T-helper 1 cell treated with Interleukin-12 subunit alpha and Interleukin-12 subunit beta and Interleukin-4 antibody, amounts not matched to agents 30 μg/mL and 1 μg/mL, for 36 hours (primary cell): ENCODE data around the gene BAD.
"Not testable (repeated sequence)": the region's sequence is repeated elsewhere in the genome, so short reads cannot be mapped to it uniquely, and the experiment has no call there.

Source experiments
- H3K27ac Mint-ChIP-seq: one replicate; pipeline ENCODE4 v1.8.0; 2021; ENCODE audit warnings: mild to moderate bottlenecking, mixed read lengths
- H3K27me3 Mint-ChIP-seq: one replicate; pipeline ENCODE4 v1.8.0; 2021; ENCODE audit warnings: low read depth, mixed read lengths
- H3K36me3 Mint-ChIP-seq: one replicate; pipeline ENCODE4 v1.8.0; 2021; ENCODE audit warnings: low read depth, mixed read lengths
- H3K4me1 Mint-ChIP-seq: one replicate; pipeline ENCODE4 v1.8.0; 2021; ENCODE audit warnings: low read depth, mixed read lengths
- H3K4me3 Mint-ChIP-seq: one replicate; pipeline ENCODE4 v1.8.0; 2021; ENCODE audit warnings: mild to moderate bottlenecking, moderate library complexity, mixed read lengths
- H3K9me3 Mint-ChIP-seq: one replicate; pipeline ENCODE4 v1.8.0; 2021; ENCODE audit warnings: mixed read lengths

BAD gene

GRCh38 chr11:64284048-64284961 is at the start of gene BAD:
BAD (minus strand) TSS chr11:64284665; CDS start chr11:64284368, 297 bp downstream.
- Mint-ChIP-seq H3K4me1 (peaks cover 14% of the 10 kb centered on the region), H3K27ac (peak within 1 kb of the TSS; percentile 93), H3K9me3 (no peaks in the 10 kb centered on the region), H3K36me3 (peaks cover 5% of the 10 kb centered on the region), H3K4me3 (peak within 1 kb of the TSS; percentile 90), H3K27me3 (no peaks in the 10 kb centered on the region)

GRCh38 chr11:64333556-64333955 is 49.1 kb upstream of the BAD start:
- Mint-ChIP-seq H3K4me1 (peaks cover 15% of the 10 kb centered on the region), H3K27me3 (no peaks in the 10 kb centered on the region), H3K9me3 (no peaks in the 10 kb centered on the region), H3K36me3 (peaks cover 6% of the 10 kb centered on the region), H3K4me3 (no peak overlapping the region), H3K27ac (no peak overlapping the region)

- peaks cover 11% of the 10 kb centered on the region for H3K4me1 Mint-ChIP-seq
- H3K36me3 Mint-ChIP-seq, result no peaks in the 10 kb centered on the region
- H3K27me3 Mint-ChIP-seq, result no peaks in the 10 kb centered on the region
- no peaks in the 10 kb centered on the region for H3K9me3 Mint-ChIP-seq
- no peak overlapping the region for H3K4me3 Mint-ChIP-seq
- H3K27ac Mint-ChIP-seq, result peak overlapping the region; percentile 53
Observed at GRCh38 chr11:64331569-64332371, 47.3 kb upstream of the BAD start.

GRCh38 chr11:64330888-64331287 is 46.4 kb upstream of the BAD start:
- Mint-ChIP-seq H3K9me3 (no peaks in the 10 kb centered on the region), H3K4me3 (no peak overlapping the region), H3K36me3 (no peaks in the 10 kb centered on the region), H3K27ac (no peak overlapping the region), H3K4me1 (peaks cover 11% of the 10 kb centered on the region), H3K27me3 (no peaks in the 10 kb centered on the region)

- Mint-ChIP-seq H3K27me3 (no peaks in the 10 kb centered on the region), H3K27ac (no peak overlapping the region), H3K4me1 (peaks cover 6% of the 10 kb centered on the region), H3K9me3 (no peaks in the 10 kb centered on the region), H3K4me3 (no peak overlapping the region), H3K36me3 (no peaks in the 10 kb centered on the region)
Observed at GRCh38 chr11:64327993-64328392, 43.5 kb upstream of the BAD start.

- H3K27ac Mint-ChIP-seq, result no peak overlapping the region
- no peak overlapping the region for H3K4me3 Mint-ChIP-seq
- no peaks in the 10 kb centered on the region for H3K9me3 Mint-ChIP-seq
- H3K4me1 Mint-ChIP-seq, result peaks cover 6% of the 10 kb centered on the region
- no peaks in the 10 kb centered on the region for H3K36me3 Mint-ChIP-seq
- no peaks in the 10 kb centered on the region for H3K27me3 Mint-ChIP-seq
Observed at GRCh38 chr11:64327375-64327774, 42.9 kb upstream of the BAD start.

GRCh38 chr11:64324692-64325469 is 40.4 kb upstream of the BAD start:
- Mint-ChIP-seq H3K4me3 (no peak overlapping the region), H3K36me3 (peaks cover 13% of the 10 kb centered on the region), H3K27ac (no peak overlapping the region), H3K4me1 (peaks cover 4% of the 10 kb centered on the region), H3K27me3 (no peaks in the 10 kb centered on the region), H3K9me3 (no peaks in the 10 kb centered on the region)

GRCh38 chr11:64323984-64324383 is 39.5 kb upstream of the BAD start:
- peaks cover 17% of the 10 kb centered on the region for H3K36me3 Mint-ChIP-seq
- not testable (repeated sequence) for H3K4me1 Mint-ChIP-seq, H3K27me3 Mint-ChIP-seq, H3K9me3 Mint-ChIP-seq, H3K27ac Mint-ChIP-seq, H3K4me3 Mint-ChIP-seq

GRCh38 chr11:64323373-64323772 is 38.9 kb upstream of the BAD start:
- Mint-ChIP-seq H3K9me3 (no peaks in the 10 kb centered on the region), H3K4me3 (no peak overlapping the region), H3K4me1 (peaks cover 9% of the 10 kb centered on the region), H3K36me3 (peaks cover 17% of the 10 kb centered on the region), H3K27me3 (no peaks in the 10 kb centered on the region), H3K27ac (no peak overlapping the region)

- H3K27me3 Mint-ChIP-seq, result no peaks in the 10 kb centered on the region
- no peak overlapping the region for H3K4me3 Mint-ChIP-seq
- H3K27ac Mint-ChIP-seq, result no peak overlapping the region
- no peaks in the 10 kb centered on the region for H3K9me3 Mint-ChIP-seq
- H3K36me3 Mint-ChIP-seq, result peaks cover 17% of the 10 kb centered on the region
- H3K4me1 Mint-ChIP-seq, result peaks cover 9% of the 10 kb centered on the region
Observed at GRCh38 chr11:64322925-64323260, 38.4 kb upstream of the BAD start.

GRCh38 chr11:64321533-64321932 is 37.1 kb upstream of the BAD start:
- Mint-ChIP-seq H3K4me1 (peaks cover 18% of the 10 kb centered on the region), H3K4me3 (no peak overlapping the region), H3K27ac (no peak overlapping the region)

GRCh38 chr11:64321026-64321425 is 36.6 kb upstream of the BAD start:
- no peak overlapping the region for H3K4me3 Mint-ChIP-seq
- no peaks in the 10 kb centered on the region for H3K27me3 Mint-ChIP-seq
- no peaks in the 10 kb centered on the region for H3K9me3 Mint-ChIP-seq
- peaks cover 22% of the 10 kb centered on the region for H3K4me1 Mint-ChIP-seq
- peaks cover 23% of the 10 kb centered on the region for H3K36me3 Mint-ChIP-seq
- H3K27ac Mint-ChIP-seq, result peak overlapping the region; percentile 35

More at GRCh38 chr11:64321533-64321932, 37.1 kb upstream of the BAD start:
- Mint-ChIP-seq H3K36me3 (peaks cover 21% of the 10 kb centered on the region), H3K9me3 (no peaks in the 10 kb centered on the region), H3K27me3 (no peaks in the 10 kb centered on the region)

- peaks cover 22% of the 10 kb centered on the region for H3K4me1 Mint-ChIP-seq
- H3K27me3 Mint-ChIP-seq, result no peaks in the 10 kb centered on the region
- H3K4me3 Mint-ChIP-seq, result no peak overlapping the region
- peaks cover 23% of the 10 kb centered on the region for H3K36me3 Mint-ChIP-seq
- peak overlapping the region; percentile 13 for H3K27ac Mint-ChIP-seq
- no peaks in the 10 kb centered on the region for H3K9me3 Mint-ChIP-seq
Observed at GRCh38 chr11:64320556-64320955, 36.1 kb upstream of the BAD start.
